PFSK-1 (cell line): Measurements from ENCODE around the gene ZSWIM2.

ENCODE experiments used
- SIN3A ChIP-seq: IDR thresholded peaks from 2 replicates; pipeline ENCODE4 v1.6.1; 2012; ENCODE audit warnings: mild to moderate bottlenecking, low read length, moderate library complexity, borderline replicate concordance; ENCODE audit not compliant: insufficient read depth
- TAF1 ChIP-seq: IDR thresholded peaks from 2 replicates; pipeline ENCODE4 v1.6.1; 2012; ENCODE audit warnings: low read length, control low read depth, borderline replicate concordance; ENCODE audit not compliant: insufficient read depth
- TF ChIP-seq, protein P1 (sequence below), 2 experiments: IDR thresholded peaks; 2 replicates each; pipeline versions ENCODE4 v1.6.1 to v1.8.0; 2011 to 2012; ENCODE audit warnings: low read depth in 2 of 2, low read length in 2 of 2, control low read depth in 1 of 2, inconsistent platforms in 1 of 2, mild to moderate bottlenecking in 1 of 2, moderate library complexity in 1 of 2; ENCODE audit not compliant: insufficient read depth in 1 of 2

DNA sequence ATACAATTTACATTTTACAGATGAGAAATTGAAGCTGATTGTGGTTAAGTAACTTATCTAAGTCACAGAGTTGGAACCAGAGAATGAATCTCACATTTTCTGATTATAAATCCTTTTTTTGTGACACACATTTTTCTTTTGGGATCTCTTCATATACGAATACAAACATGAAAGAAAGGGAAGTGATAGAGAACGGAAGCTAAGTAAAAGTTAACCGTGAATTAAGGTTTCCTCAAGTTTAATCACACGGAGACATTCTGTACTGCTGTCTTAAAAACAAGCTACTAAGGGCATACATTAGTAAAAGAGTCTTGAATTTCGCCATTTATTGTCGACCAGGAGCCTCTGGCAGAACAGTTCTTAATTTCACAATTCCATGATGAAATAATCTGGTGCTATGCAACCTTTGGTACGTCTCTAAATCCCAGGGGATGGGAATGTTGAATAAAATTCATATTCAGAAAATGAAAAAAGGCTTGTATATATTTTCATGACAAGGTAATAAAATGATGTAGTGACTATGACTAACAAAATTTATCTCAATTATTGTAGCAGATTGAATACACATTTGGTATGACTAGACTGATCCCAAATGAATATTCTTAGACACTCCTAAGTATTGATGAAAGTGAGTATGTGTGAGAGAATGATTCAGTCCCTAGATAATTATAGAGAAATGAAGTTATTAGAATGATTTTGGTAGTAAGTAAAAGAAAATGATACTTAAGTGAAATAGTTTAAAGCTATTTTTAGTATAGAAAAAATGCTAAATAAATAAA, 40.3 kb upstream of the ZSWIM2 start:
- TF ChIP-seq TAF1 (no peak), SIN3A (no peak)
- TF ChIP-seq, protein P1, sequence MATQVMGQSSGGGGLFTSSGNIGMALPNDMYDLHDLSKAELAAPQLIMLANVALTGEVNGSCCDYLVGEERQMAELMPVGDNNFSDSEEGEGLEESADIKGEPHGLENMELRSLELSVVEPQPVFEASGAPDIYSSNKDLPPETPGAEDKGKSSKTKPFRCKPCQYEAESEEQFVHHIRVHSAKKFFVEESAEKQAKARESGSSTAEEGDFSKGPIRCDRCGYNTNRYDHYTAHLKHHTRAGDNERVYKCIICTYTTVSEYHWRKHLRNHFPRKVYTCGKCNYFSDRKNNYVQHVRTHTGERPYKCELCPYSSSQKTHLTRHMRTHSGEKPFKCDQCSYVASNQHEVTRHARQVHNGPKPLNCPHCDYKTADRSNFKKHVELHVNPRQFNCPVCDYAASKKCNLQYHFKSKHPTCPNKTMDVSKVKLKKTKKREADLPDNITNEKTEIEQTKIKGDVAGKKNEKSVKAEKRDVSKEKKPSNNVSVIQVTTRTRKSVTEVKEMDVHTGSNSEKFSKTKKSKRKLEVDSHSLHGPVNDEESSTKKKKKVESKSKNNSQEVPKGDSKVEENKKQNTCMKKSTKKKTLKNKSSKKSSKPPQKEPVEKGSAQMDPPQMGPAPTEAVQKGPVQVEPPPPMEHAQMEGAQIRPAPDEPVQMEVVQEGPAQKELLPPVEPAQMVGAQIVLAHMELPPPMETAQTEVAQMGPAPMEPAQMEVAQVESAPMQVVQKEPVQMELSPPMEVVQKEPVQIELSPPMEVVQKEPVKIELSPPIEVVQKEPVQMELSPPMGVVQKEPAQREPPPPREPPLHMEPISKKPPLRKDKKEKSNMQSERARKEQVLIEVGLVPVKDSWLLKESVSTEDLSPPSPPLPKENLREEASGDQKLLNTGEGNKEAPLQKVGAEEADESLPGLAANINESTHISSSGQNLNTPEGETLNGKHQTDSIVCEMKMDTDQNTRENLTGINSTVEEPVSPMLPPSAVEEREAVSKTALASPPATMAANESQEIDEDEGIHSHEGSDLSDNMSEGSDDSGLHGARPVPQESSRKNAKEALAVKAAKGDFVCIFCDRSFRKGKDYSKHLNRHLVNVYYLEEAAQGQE (IDR thresholded peaks at IDR 0.05; ENCODE audit: insufficient read depth in 1 of 2, low read depth in 2 of 2, low read length in 2 of 2) = no peak
